Measurements from ENCODE around the gene SHTN1. TPM values are rescaled to one million over a fixed set of nuclear protein-coding genes. Genes with fewer than 3 reads are reported as not detected.

Gene SHTN1
- total and polyA plus RNA-seq, 2 experiments from 2014 or later = 6.7 to 8.0 TPM

GRCh38 chr10:116910910-116911309 is 94.1 kb downstream of the SHTN1 start:
- Histone ChIP-seq H3K4me2 (no peak overlapping the region), H2AFZ (no peak overlapping the region), H3K4me1 (ENCODE audit: insufficient read depth) (no peaks in the 10 kb centered on the region), H4K20me1 (replicated peaks; ENCODE audit: insufficient read depth) (no peaks in the 10 kb centered on the region), H3K9me2 (ENCODE audit: insufficient read depth) (no peaks in the 10 kb centered on the region), H3K79me2 (replicated peaks; ENCODE audit: insufficient read depth) (no peaks in the 10 kb centered on the region), H3K27ac (ENCODE audit: low read depth) (no peak overlapping the region), H3K36me3 (ENCODE audit: insufficient read depth) (no peaks in the 10 kb centered on the region), H3K27me3 (ENCODE audit: insufficient read depth) (no peaks in the 10 kb centered on the region), H3F3A (replicated peaks; ENCODE audit: low read depth) (no peaks in the 10 kb centered on the region), H3K4me3 (no peak overlapping the region)
- H3K9me3 Mint-ChIP-seq = no peaks in the 10 kb centered on the region
- H3K4me1 Mint-ChIP-seq = peaks cover 2% of the 10 kb centered on the region; the same call in 1 of the 3 replicates
- ATAC-seq = no peak
- TF ChIP-seq EZH2 (IDR thresholded peaks at IDR 0.05; ENCODE audit: low read depth, unreplicated experiment) = no peak
- TF ChIP-seq, protein P1, sequence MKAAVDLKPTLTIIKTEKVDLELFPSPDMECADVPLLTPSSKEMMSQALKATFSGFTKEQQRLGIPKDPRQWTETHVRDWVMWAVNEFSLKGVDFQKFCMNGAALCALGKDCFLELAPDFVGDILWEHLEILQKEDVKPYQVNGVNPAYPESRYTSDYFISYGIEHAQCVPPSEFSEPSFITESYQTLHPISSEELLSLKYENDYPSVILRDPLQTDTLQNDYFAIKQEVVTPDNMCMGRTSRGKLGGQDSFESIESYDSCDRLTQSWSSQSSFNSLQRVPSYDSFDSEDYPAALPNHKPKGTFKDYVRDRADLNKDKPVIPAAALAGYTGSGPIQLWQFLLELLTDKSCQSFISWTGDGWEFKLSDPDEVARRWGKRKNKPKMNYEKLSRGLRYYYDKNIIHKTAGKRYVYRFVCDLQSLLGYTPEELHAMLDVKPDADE (IDR thresholded peaks at IDR 0.05) = no peak
- no peak overlapping the region for H3K4me3 Mint-ChIP-seq
- H3K27me3 Mint-ChIP-seq (ENCODE audit: insufficient read depth, low read depth, poor library complexity) = no peaks in the 10 kb centered on the region
- DNase-seq (ENCODE audit: low spot score) = no peak
- no peak overlapping the region for H3K27ac Mint-ChIP-seq
- no peaks in the 10 kb centered on the region for H3K36me3 Mint-ChIP-seq (ENCODE audit: low read depth)

DNA sequence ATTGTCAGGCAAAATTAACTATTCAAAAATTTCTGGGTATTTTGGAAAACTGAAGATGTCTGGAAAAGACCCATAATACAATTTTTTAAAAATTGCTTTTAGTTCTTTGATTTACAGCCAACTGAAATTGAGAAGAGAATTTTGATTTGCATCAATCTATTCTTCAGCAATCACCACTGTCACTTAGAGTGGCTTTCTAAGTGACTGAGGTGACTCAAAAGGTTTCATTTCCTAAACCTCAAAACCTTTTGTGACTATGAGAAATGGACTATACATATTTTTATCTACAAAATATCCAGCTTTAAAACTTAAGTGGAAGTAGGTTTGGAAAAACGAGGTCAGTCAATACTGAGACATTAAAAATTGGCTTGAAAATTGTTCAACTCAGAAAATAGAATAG is 95.7 kb downstream of the SHTN1 start:
- DNase-seq (ENCODE audit: low spot score) (no peak), ATAC-seq (no peak)
- H3K36me3 Mint-ChIP-seq (ENCODE audit: low read depth) = no peaks in the 10 kb centered on the region
- no peaks in the 10 kb centered on the region for H3K36me3 ChIP-seq (ENCODE audit: insufficient read depth)
- no peak overlapping the region for H3K27ac ChIP-seq (ENCODE audit: low read depth)
- H3K27me3 ChIP-seq (ENCODE audit: insufficient read depth) = no peaks in the 10 kb centered on the region
- H3K27me3 Mint-ChIP-seq (ENCODE audit: insufficient read depth, low read depth, poor library complexity) = no peaks in the 10 kb centered on the region
- no peaks in the 10 kb centered on the region for H3F3A ChIP-seq (replicated peaks; ENCODE audit: low read depth)
- H4K20me1 ChIP-seq (replicated peaks; ENCODE audit: insufficient read depth) = no peaks in the 10 kb centered on the region
- no peak overlapping the region for H3K4me2 ChIP-seq
- peaks cover 3% of the 10 kb centered on the region; the same call in 1 of the 3 replicates for H3K4me1 Mint-ChIP-seq
- no peak overlapping the region for H3K4me3 ChIP-seq
- H3K79me2 ChIP-seq (replicated peaks; ENCODE audit: insufficient read depth) = no peaks in the 10 kb centered on the region
- no peak overlapping the region for H3K27ac Mint-ChIP-seq
- H2AFZ ChIP-seq = no peak overlapping the region
- H3K4me3 Mint-ChIP-seq = no peak overlapping the region
- no peaks in the 10 kb centered on the region for H3K9me3 Mint-ChIP-seq
- no peaks in the 10 kb centered on the region for H3K9me2 ChIP-seq (ENCODE audit: insufficient read depth)
- no peaks in the 10 kb centered on the region for H3K4me1 ChIP-seq (ENCODE audit: insufficient read depth)
- no peak for TF ChIP-seq NANOG (IDR thresholded peaks at IDR 0.05; ENCODE audit: borderline replicate concordance)
- TF ChIP-seq, protein P2, sequence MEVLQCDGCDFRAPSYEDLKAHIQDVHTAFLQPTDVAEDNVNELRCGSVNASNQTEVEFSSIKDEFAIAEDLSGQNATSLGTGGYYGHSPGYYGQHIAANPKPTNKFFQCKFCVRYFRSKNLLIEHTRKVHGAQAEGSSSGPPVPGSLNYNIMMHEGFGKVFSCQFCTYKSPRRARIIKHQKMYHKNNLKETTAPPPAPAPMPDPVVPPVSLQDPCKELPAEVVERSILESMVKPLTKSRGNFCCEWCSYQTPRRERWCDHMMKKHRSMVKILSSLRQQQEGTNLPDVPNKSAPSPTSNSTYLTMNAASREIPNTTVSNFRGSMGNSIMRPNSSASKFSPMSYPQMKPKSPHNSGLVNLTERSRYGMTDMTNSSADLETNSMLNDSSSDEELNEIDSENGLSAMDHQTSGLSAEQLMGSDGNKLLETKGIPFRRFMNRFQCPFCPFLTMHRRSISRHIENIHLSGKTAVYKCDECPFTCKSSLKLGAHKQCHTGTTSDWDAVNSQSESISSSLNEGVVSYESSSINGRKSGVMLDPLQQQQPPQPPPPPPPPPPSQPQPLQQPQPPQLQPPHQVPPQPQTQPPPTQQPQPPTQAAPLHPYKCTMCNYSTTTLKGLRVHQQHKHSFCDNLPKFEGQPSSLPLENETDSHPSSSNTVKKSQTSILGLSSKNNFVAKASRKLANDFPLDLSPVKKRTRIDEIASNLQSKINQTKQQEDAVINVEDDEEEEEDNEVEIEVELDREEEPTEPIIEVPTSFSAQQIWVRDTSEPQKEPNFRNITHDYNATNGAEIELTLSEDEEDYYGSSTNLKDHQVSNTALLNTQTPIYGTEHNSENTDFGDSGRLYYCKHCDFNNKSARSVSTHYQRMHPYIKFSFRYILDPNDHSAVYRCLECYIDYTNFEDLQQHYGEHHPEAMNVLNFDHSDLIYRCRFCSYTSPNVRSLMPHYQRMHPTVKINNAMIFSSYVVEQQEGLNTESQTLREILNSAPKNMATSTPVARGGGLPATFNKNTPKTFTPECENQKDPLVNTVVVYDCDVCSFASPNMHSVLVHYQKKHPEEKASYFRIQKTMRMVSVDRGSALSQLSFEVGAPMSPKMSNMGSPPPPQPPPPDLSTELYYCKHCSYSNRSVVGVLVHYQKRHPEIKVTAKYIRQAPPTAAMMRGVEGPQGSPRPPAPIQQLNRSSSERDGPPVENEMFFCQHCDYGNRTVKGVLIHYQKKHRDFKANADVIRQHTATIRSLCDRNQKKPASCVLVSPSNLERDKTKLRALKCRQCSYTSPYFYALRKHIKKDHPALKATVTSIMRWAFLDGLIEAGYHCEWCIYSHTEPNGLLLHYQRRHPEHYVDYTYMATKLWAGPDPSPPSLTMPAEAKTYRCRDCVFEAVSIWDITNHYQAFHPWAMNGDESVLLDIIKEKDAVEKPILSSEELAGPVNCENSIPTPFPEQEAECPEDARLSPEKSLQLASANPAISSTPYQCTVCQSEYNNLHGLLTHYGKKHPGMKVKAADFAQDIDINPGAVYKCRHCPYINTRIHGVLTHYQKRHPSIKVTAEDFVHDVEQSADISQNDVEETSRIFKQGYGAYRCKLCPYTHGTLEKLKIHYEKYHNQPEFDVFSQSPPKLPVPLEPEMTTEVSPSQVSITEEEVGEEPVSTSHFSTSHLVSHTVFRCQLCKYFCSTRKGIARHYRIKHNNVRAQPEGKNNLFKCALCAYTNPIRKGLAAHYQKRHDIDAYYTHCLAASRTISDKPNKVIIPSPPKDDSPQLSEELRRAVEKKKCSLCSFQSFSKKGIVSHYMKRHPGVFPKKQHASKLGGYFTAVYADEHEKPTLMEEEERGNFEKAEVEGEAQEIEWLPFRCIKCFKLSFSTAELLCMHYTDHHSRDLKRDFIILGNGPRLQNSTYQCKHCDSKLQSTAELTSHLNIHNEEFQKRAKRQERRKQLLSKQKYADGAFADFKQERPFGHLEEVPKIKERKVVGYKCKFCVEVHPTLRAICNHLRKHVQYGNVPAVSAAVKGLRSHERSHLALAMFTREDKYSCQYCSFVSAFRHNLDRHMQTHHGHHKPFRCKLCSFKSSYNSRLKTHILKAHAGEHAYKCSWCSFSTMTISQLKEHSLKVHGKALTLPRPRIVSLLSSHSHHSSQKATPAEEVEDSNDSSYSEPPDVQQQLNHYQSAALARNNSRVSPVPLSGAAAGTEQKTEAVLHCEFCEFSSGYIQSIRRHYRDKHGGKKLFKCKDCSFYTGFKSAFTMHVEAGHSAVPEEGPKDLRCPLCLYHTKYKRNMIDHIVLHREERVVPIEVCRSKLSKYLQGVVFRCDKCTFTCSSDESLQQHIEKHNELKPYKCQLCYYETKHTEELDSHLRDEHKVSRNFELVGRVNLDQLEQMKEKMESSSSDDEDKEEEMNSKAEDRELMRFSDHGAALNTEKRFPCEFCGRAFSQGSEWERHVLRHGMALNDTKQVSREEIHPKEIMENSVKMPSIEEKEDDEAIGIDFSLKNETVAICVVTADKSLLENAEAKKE (CRISPR knock-in tag; IDR thresholded peaks at IDR 0.05) = no peak
- TF ChIP-seq POLR2AphosphoS5 (IDR thresholded peaks at IDR 0.05; ENCODE audit: low read depth) = no peak
- TF ChIP-seq, protein P3, sequence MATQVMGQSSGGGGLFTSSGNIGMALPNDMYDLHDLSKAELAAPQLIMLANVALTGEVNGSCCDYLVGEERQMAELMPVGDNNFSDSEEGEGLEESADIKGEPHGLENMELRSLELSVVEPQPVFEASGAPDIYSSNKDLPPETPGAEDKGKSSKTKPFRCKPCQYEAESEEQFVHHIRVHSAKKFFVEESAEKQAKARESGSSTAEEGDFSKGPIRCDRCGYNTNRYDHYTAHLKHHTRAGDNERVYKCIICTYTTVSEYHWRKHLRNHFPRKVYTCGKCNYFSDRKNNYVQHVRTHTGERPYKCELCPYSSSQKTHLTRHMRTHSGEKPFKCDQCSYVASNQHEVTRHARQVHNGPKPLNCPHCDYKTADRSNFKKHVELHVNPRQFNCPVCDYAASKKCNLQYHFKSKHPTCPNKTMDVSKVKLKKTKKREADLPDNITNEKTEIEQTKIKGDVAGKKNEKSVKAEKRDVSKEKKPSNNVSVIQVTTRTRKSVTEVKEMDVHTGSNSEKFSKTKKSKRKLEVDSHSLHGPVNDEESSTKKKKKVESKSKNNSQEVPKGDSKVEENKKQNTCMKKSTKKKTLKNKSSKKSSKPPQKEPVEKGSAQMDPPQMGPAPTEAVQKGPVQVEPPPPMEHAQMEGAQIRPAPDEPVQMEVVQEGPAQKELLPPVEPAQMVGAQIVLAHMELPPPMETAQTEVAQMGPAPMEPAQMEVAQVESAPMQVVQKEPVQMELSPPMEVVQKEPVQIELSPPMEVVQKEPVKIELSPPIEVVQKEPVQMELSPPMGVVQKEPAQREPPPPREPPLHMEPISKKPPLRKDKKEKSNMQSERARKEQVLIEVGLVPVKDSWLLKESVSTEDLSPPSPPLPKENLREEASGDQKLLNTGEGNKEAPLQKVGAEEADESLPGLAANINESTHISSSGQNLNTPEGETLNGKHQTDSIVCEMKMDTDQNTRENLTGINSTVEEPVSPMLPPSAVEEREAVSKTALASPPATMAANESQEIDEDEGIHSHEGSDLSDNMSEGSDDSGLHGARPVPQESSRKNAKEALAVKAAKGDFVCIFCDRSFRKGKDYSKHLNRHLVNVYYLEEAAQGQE (IDR thresholded peaks at IDR 0.05; ENCODE audit: unreplicated experiment) = no peak
- TF ChIP-seq, protein P1 (IDR thresholded peaks at IDR 0.05) = no peak
- TF ChIP-seq CREB1 (CRISPR knock-in tag; IDR thresholded peaks at IDR 0.05; ENCODE audit: low read depth) = no peak
- TF ChIP-seq EZH2 (IDR thresholded peaks at IDR 0.05; ENCODE audit: low read depth, unreplicated experiment) = no peak
